K562 (cell line): ENCODE results near the gene ACOT7. TPM values are rescaled to one million over a fixed set of nuclear protein-coding genes. Genes with fewer than 3 reads are reported as not detected.
A peak's percentile ranks its signal among the peaks of the same experiment; 100 is the strongest.

Experiments used
- ATAC-seq: fragments of 200-7000 bp; cut with Tn5 transposase; 3 replicates; pipeline ENCODE4 v1.9.1; 2020; ENCODE audit warnings: moderate library complexity
- BruUV-seq: library from RNA; stranded (reverse); fragments of 400-500 nt; replicated peaks from 2 replicates; lab custom pipeline; 2021; lab: Mats Ljungman, UMichigan
- CTCF ChIA-PET: fragments of 300-600 bp; formaldehyde crosslinking; extraction: SDS; loops from one replicate; lab custom pipeline; 2021; ENCODE audit warnings: low intra/inter-chr PET ratio; lab: Yijun Ruan, JAX
- POLR2A ChIA-PET: fragments of 300-600, 350-650 bp; sonication (Branson Sonifier 250); formaldehyde crosslinking; extraction: SDS; loops from one replicate; lab custom pipeline; 2021; ENCODE audit warnings: antibody characterized with exemption, inconsistent platforms; lab: Yijun Ruan, JAX
- DNase-seq, 4 experiments: peaks; one replicate each; pipeline versions ENCODE4 v3.0.0 to v3.0.0-alpha.2; 2011 to 2018; ENCODE audit warnings: low spot score in 3 of 4, mixed read lengths in 3 of 4; ENCODE audit errors: extremely low read depth in 1 of 4
- FAIRE-seq: peaks from 2 replicates; lab custom pipeline; 2011; peaks lifted over from hg19 to GRCh38; lab: Jason Lieb, UNC
- H2AFZ ChIP-seq: 2 replicates; pipeline ENCODE4 v1.6.0; 2011; ENCODE audit warnings: low read depth, low read length, control low read depth, inconsistent platforms
- H3K27ac ChIP-seq: fragments of 200-600 bp; 3 replicates; pipeline ENCODE4 v1.8.0; 2011; ENCODE audit warnings: low read depth, mild to moderate bottlenecking, control low read depth, inconsistent platforms, low read length, moderate library complexity, mixed read lengths; ENCODE audit errors: extremely low read depth
- H3K27me3 ChIP-seq, 2 experiments: fragments of 300-600 bp in 1 of 2; 2 replicates in 1 of 2; 3 replicates in 1 of 2; pipeline versions ENCODE4 v1.6.0 to v1.8.0; 2011; ENCODE audit warnings: inconsistent platforms in 2 of 2, low read length in 2 of 2, mild to moderate bottlenecking in 1 of 2, mixed read lengths in 1 of 2, moderate library complexity in 1 of 2; ENCODE audit not compliant: control insufficient read depth in 2 of 2, insufficient read depth in 2 of 2
- H3K36me3 ChIP-seq: fragments of 300-600 bp; 3 replicates; pipeline ENCODE4 v1.8.0; 2011; ENCODE audit warnings: mild to moderate bottlenecking, low read length, inconsistent platforms; ENCODE audit not compliant: control insufficient read depth, insufficient read depth
- H3K4me1 ChIP-seq, 2 experiments: fragments of 200-600 bp in 1 of 2; replicated peaks in 1 of 2; 2 replicates in 1 of 2; 3 replicates in 1 of 2; pipeline versions ENCODE4 v1.5.1 to v1.8.0; 2011; ENCODE audit warnings: inconsistent platforms in 2 of 2, low read length in 2 of 2, mild to moderate bottlenecking in 1 of 2, mixed read lengths in 1 of 2, moderate library complexity in 1 of 2; ENCODE audit not compliant: control insufficient read depth in 2 of 2, insufficient read depth in 2 of 2
- H3K4me2 ChIP-seq: 2 replicates; pipeline ENCODE4 v1.6.1; 2011; ENCODE audit warnings: low read length, control low read depth, inconsistent platforms, mixed read lengths; ENCODE audit not compliant: insufficient read depth
- H3K4me3 ChIP-seq: fragments of 200-600 bp; sonication (generic), shearing (Covaris generic); 2 replicates; pipeline ENCODE4 v1.5.1; 2016; ENCODE audit warnings: control low read depth, inconsistent platforms
- H3K79me2 ChIP-seq: fragments of 200-600 bp; 3 replicates; pipeline ENCODE4 v1.8.0; 2011; ENCODE audit warnings: low read length, inconsistent platforms; ENCODE audit not compliant: control insufficient read depth, insufficient read depth
- H3K9ac ChIP-seq, 2 experiments: 2 replicates each; pipeline versions ENCODE4 v1.6.0 to v1.6.1; 2011; ENCODE audit warnings: low read depth in 2 of 2, low read length in 2 of 2, control low read depth in 1 of 2, inconsistent platforms in 1 of 2, mild to moderate bottlenecking in 1 of 2, mixed read lengths in 1 of 2; ENCODE audit not compliant: insufficient read depth in 1 of 2
- H3K9me1 ChIP-seq: one replicate; pipeline ENCODE4 v1.6.0; 2011; ENCODE audit warnings: inconsistent platforms, mild to moderate bottlenecking, low read length, moderate library complexity; ENCODE audit not compliant: control insufficient read depth, insufficient read depth
- H3K9me3 ChIP-seq: replicated peaks from 2 replicates; pipeline ENCODE4 v1.5.1; 2011; ENCODE audit warnings: low read depth, low read length, inconsistent platforms; ENCODE audit not compliant: control insufficient read depth, insufficient read depth
- H4K20me1 ChIP-seq: replicated peaks from 2 replicates; pipeline ENCODE4 v1.6.1; 2011; ENCODE audit warnings: low read length, inconsistent platforms, mixed read lengths; ENCODE audit not compliant: control insufficient read depth, insufficient read depth
- BCOR ChIP-seq: fragments of 450-650 bp; IDR thresholded peaks from 2 replicates; pipeline ENCODE4 v1.6.1; 2016
- HEY1 ChIP-seq: fragments of 250-450 bp; sonication (Bioruptor Pico); IDR thresholded peaks from 2 replicates; pipeline ENCODE4 v1.5.0; 2020; ENCODE audit warnings: mild to moderate bottlenecking, moderate library complexity, borderline replicate concordance
- KDM1A ChIP-seq, 2 experiments: fragments of 450-650 bp; IDR thresholded peaks; 2 replicates each; pipeline ENCODE4 v1.6.1; 2016; ENCODE audit warnings: mild to moderate bottlenecking in 2 of 2
- MCM7 ChIP-seq, 2 experiments: fragments of 450-650 bp; IDR thresholded peaks; 2 replicates each; pipeline ENCODE4 v1.6.1; 2016 to 2018
- RBM25 ChIP-seq: fragments of 200-400 bp; formaldehyde crosslinking; IDR thresholded peaks from 2 replicates; pipeline ENCODE4 v1.6.1; 2018; ENCODE audit warnings: low read length, low read depth, moderate library complexity; ENCODE audit not compliant: severe bottlenecking
- ZNF717 ChIP-seq: fragments of 250-450 bp; sonication (Bioruptor Pico); IDR thresholded peaks from 2 replicates; pipeline ENCODE4 v1.5.0; 2021
- WGBS: fragments of 100-300 bp; shearing (Covaris generic); methylation state at CpG from one replicate; pipeline ENCODE4 v1.1.6; 2016; ENCODE audit warnings: low coverage, mixed read lengths; ENCODE audit not compliant: insufficient coverage; ENCODE audit errors: missing lambda C conversion rate; 5-methylcytosine and 5-hydroxymethylcytosine counted together
- in situ Hi-C: fragments of 300-500 bp; cut with MboI; formaldehyde crosslinking; loops from 4 replicates; pipeline ENCODE4 v1.15.0; 2018; ENCODE audit warnings: inconsistent platforms, mixed read lengths
- intact Hi-C: fragments of 100-400 bp; cut with micrococcal nuclease; formaldehyde crosslinking; loops from 2 replicates; pipeline ENCODE4 v1.14.2; 2022
- polyA plus RNA-seq, 8 experiments: library from polyadenylated mRNA; depleted of rRNA in 4 of 8; stranded (reverse) in 5 of 8; unstranded in 3 of 8; fragments of >200 nt; fragmentation: Nextera tagmentation in 2 of 8; fragmentation: Illumina TruSeq in 1 of 8; extraction: Ambion mirVana in 2 of 8; extraction: Trizol in 1 of 8; gene quantifications; 2 replicates each; pipeline versions ENCODE4 v1.2.1 to v1.2.3, GENCODE V29; 2011 to 2014; ENCODE audit warnings: inconsistent platforms in 1 of 8, missing spikeins in 1 of 8
- total RNA-seq, 7 experiments: library from RNA; depleted of rRNA in 6 of 7; stranded (reverse); fragments of >200 nt in 6 of 7; fragmentation: Illumina TruSeq in 2 of 7; extraction: Trizol in 2 of 7; gene quantifications; 2 replicates each; pipeline versions ENCODE4 v1.2.1 to v1.2.3, GENCODE V29; 2011 to 2021; ENCODE audit warnings: low replicate concordance in 1 of 7
- TF ChIP-seq, protein P1 (sequence below): fragments of 450-650 bp; formaldehyde crosslinking; IDR thresholded peaks from 2 replicates; pipeline ENCODE4 v1.4.0; 2020; ENCODE audit warnings: mild to moderate bottlenecking, mixed read lengths

The ACOT7 gene
- total and polyA plus RNA-seq, 9 of the 15 experiments (the other 6 are each of a cell fraction or from before 2014, with no cell fraction given) = 7.0 to 92.6 (median 37.2) TPM

DNA sequence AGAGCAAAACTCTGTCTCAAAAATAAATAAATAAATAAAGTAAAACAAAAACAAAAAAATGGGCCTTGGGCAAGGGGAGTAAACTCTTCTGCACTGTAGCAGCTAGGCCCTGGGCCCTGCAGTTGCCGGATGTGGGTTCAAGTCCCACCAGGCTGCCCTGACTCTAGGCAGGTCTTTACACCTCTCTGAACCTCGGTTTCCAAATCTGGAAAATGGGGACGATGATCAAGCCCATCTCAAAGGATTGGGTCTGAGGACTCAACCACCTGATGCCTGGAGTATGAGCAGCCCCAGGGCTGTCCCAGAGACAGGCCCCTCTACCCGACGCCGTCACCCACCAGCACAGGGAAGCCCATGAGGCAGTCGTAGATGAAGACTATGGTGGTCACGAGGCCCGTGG is 140.2 kb downstream of the ACOT7 start:
- DNase-seq = no peak
- Histone ChIP-seq H3K27ac (no peak overlapping the region), H3K27me3 (peaks cover 17 to 56% of the 10 kb centered on the region in 2 experiments; a peak in 4 of 5 replicates), H3K79me2 (no peaks in the 10 kb centered on the region), H3K4me3 (no peak overlapping the region), H4K20me1 (peaks cover 40% of the 10 kb centered on the region), H3K36me3 (no peaks in the 10 kb centered on the region), H3K4me2 (no peak overlapping the region), H2AFZ (no peak overlapping the region), H3K9me3 (no peaks in the 10 kb centered on the region), H3K9ac (peak overlapping the region in 1 of 2 experiments; percentile 36; a peak in 2 of 4 replicates), H3K4me1 (peaks cover 0 to 46% of the 10 kb centered on the region in 2 experiments; a peak in 2 of 5 replicates), H3K9me1 (peaks cover 10% of the 10 kb centered on the region)
- FAIRE-seq = no peak
- no TSS peak for BruUV-seq
- intact Hi-C loops (no loop called here), in situ Hi-C loops (loop anchor here (25.0 kb wide), 1 partner anchor 959 kb away; no protein-coding TSS in a partner anchor)
- WGBS = 13% methylated on average over 7 of the region's 9 CpGs
- POLR2A ChIA-PET = no interaction called here
- CTCF ChIA-PET = interaction anchor here (2.4 kb wide), 1 partner anchor 90 kb away, joined by 10 read pairs; no protein-coding TSS in a partner anchor
- no peak for ATAC-seq
- TF ChIP-seq, protein P1, sequence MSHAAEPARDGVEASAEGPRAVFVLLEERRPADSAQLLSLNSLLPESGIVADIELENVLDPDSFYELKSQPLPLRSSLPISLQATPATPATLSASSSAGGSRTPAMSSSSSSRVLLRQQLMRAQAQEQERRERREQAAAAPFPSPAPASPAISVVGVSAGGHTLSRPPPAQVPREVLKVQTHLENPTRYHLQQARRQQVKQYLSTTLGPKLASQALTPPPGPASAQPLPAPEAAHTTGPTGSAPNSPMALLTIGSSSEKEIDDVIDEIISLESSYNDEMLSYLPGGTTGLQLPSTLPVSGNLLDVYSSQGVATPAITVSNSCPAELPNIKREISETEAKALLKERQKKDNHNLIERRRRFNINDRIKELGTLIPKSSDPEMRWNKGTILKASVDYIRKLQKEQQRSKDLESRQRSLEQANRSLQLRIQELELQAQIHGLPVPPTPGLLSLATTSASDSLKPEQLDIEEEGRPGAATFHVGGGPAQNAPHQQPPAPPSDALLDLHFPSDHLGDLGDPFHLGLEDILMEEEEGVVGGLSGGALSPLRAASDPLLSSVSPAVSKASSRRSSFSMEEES = no peak
- no peak for TF ChIP-seq HEY1 (CRISPR knock-in tag)
- TF ChIP-seq MCM7 (IDR thresholded peaks at IDR 0.05) = no peak
- TF ChIP-seq BCOR = peak; percentile 69
- TF ChIP-seq ZNF717 = no peak
- TF ChIP-seq RBM25 = peak; percentile 56
- TF ChIP-seq KDM1A (IDR thresholded peaks at IDR 0.05) = 0 out of 4 replicates have a peak, but pooled peaks have one; percentile 20 to 25
